Upper lobe of left lung (tissue), 4 donors: ENCODE data around the gene CEP135.

Source experiments
- POLR2A ChIP-seq, 4 donors: fragments of 450-650 bp; IDR thresholded peaks; one replicate each; pipeline ENCODE4 v1.5.1; 2016 to 2017; ENCODE audit warnings: antibody characterized with exemption in 4 of 4, mild to moderate bottlenecking in 2 of 4
- TF ChIP-seq, protein P1 (sequence below), 6 experiments: fragments of 450-650 bp in 4 of 6; fragments of 200-600 bp in 2 of 6; sonication (generic) in 2 of 6; IDR thresholded peaks; one replicate each; pipeline ENCODE4 v1.5.1; 2016 to 2019; ENCODE audit warnings: antibody characterized with exemption in 6 of 6

DNA sequence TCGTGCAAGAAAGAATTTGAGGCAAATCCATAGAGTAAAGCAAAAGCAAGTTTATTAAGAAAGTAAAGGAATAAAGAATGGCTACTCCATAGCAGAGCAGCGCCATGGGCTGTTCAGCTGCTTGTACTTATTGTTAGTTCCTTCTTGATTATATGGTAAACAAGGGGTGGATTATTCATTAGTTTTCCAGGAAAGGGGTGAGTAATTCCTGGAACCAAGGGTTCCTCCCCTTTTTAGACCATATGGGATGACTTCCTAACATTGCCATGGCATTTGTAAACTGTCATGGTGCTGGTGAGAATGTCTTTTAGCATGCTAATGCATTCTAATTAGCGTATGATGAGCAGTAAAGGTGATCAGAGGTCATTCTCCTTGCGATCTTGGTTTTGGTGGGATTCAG lies 23.5 kb upstream of the CEP135 start:
- TF ChIP-seq, protein P1, sequence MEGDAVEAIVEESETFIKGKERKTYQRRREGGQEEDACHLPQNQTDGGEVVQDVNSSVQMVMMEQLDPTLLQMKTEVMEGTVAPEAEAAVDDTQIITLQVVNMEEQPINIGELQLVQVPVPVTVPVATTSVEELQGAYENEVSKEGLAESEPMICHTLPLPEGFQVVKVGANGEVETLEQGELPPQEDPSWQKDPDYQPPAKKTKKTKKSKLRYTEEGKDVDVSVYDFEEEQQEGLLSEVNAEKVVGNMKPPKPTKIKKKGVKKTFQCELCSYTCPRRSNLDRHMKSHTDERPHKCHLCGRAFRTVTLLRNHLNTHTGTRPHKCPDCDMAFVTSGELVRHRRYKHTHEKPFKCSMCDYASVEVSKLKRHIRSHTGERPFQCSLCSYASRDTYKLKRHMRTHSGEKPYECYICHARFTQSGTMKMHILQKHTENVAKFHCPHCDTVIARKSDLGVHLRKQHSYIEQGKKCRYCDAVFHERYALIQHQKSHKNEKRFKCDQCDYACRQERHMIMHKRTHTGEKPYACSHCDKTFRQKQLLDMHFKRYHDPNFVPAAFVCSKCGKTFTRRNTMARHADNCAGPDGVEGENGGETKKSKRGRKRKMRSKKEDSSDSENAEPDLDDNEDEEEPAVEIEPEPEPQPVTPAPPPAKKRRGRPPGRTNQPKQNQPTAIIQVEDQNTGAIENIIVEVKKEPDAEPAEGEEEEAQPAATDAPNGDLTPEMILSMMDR (IDR thresholded peaks at IDR 0.05) = no peak
- TF ChIP-seq POLR2A (IDR thresholded peaks at IDR 0.05) = no peak
